Caco-2 (cell line): ENCODE measurements around the gene SLCO2A1. TPM values are rescaled to one million over a fixed set of nuclear protein-coding genes. Genes with fewer than 3 reads are reported as not detected.

Source experiments
- BruUV-seq: library from RNA; stranded (reverse); fragments of 400-500 nt; replicated peaks from 2 replicates; lab custom pipeline; 2021; lab: Mats Ljungman, UMichigan
- CTCF ChIA-PET: fragments of 300-600 bp; sonication (Branson Sonifier 250); formaldehyde crosslinking; loops from one replicate; lab custom pipeline; 2022; ENCODE audit warnings: antibody characterized with exemption; lab: Charles Lee
- POLR2A ChIA-PET: fragments of 300-600 bp; sonication (Branson Sonifier 250); formaldehyde crosslinking; loops from one replicate; lab custom pipeline; 2022; ENCODE audit warnings: antibody characterized with exemption; lab: Charles Lee
- DNase-seq, 2 experiments: peaks; one replicate each; pipeline versions ENCODE4 v3.0.0 to v3.0.0-alpha.2; 2020 to 2022
- H3K27me3 ChIP-seq: replicated peaks from 2 replicates; pipeline ENCODE4 v1.6.0; 2011; ENCODE audit warnings: low read length; ENCODE audit not compliant: control insufficient read depth, insufficient read depth
- H3K36me3 ChIP-seq: 2 replicates; pipeline ENCODE4 v1.5.1; 2011; ENCODE audit warnings: low read length; ENCODE audit not compliant: control insufficient read depth, insufficient read depth
- H3K4me1 ChIP-seq: fragments of 250-450 bp; sonication (Bioruptor Pico); 2 replicates; pipeline ENCODE4 v1.5.1; 2020; ENCODE audit warnings: mild to moderate bottlenecking
- H3K4me3 ChIP-seq: 2 replicates; pipeline ENCODE4 v1.5.1; 2011; ENCODE audit warnings: low read depth, mild to moderate bottlenecking, control low read depth, low read length
- H3K9me3 ChIP-seq: fragments of 250-450 bp; sonication (Bioruptor Pico); 2 replicates; pipeline ENCODE4 v1.5.1; 2020; ENCODE audit warnings: mild to moderate bottlenecking, moderate library complexity
- H3K27ac Mint-ChIP-seq: one replicate; pipeline ENCODE4 v1.8.0; 2022; ENCODE audit warnings: mixed read lengths; ENCODE audit not compliant: unreplicated experiment
- H3K27me3 Mint-ChIP-seq: one replicate; pipeline ENCODE4 v1.8.0; 2022; ENCODE audit warnings: mixed read lengths; ENCODE audit not compliant: insufficient read depth, unreplicated experiment
- H3K36me3 Mint-ChIP-seq: one replicate; pipeline ENCODE4 v1.8.0; 2022; ENCODE audit warnings: mild to moderate bottlenecking, mixed read lengths; ENCODE audit not compliant: insufficient read depth, unreplicated experiment
- H3K4me1 Mint-ChIP-seq: one replicate; pipeline ENCODE4 v1.8.0; 2022; ENCODE audit warnings: low read depth, mixed read lengths; ENCODE audit not compliant: unreplicated experiment
- H3K4me3 Mint-ChIP-seq: one replicate; pipeline ENCODE4 v1.8.0; 2022; ENCODE audit warnings: mild to moderate bottlenecking, moderate library complexity, mixed read lengths; ENCODE audit not compliant: unreplicated experiment
- H3K9me3 Mint-ChIP-seq: one replicate; pipeline ENCODE4 v1.8.0; 2022; ENCODE audit warnings: mixed read lengths; ENCODE audit not compliant: unreplicated experiment
- CTCF ChIP-seq, 2 experiments: fragments of 200-600 bp in 1 of 2; IDR thresholded peaks; 1 replicate in 1 of 2; 2 replicates in 1 of 2; pipeline versions ENCODE4 v1.5.1 to v1.8.0; 2011 to 2022; ENCODE audit warnings: antibody characterized with exemption in 1 of 2, control low read depth in 1 of 2, inconsistent platforms in 1 of 2, low read depth in 1 of 2, low read length in 1 of 2, mild to moderate bottlenecking in 1 of 2, moderate library complexity in 1 of 2; ENCODE audit not compliant: insufficient read depth in 1 of 2, severe bottlenecking in 1 of 2, unreplicated experiment in 1 of 2
- intact Hi-C: fragments of 100-400 bp; cut with micrococcal nuclease; formaldehyde crosslinking; loops from one replicate; pipeline ENCODE4 v1.10.0; 2022; ENCODE audit not compliant: unreplicated experiment
- total RNA-seq: library from RNA; stranded (reverse); gene quantifications from 2 replicates; pipeline ENCODE4 v1.2.3, GENCODE V29; 2022

SLCO2A1 gene
- total RNA-seq, 1 experiment from 2014 or later, result 2.5 TPM

GRCh38 chr3:133937756-133938601, 91.7 kb downstream of the SLCO2A1 start:
- Mint-ChIP-seq H3K9me3 (no peaks in the 10 kb centered on the region), H3K27ac (no peak overlapping the region), H3K4me1 (no peaks in the 10 kb centered on the region), H3K36me3 (no peaks in the 10 kb centered on the region), H3K4me3 (no peak overlapping the region), H3K27me3 (no peaks in the 10 kb centered on the region)
- TF ChIP-seq CTCF (IDR thresholded peaks at IDR 0.05; ENCODE audit: insufficient read depth in 1 of 2, low read depth in 1 of 2, low read length in 1 of 2, severe bottlenecking in 1 of 2, unreplicated experiment in 1 of 2), result no peak
- H3K27me3 ChIP-seq, result no peaks in the 10 kb centered on the region; the same call in 1 of the 2 replicates
- BruUV-seq, result no TSS peak
- no peaks in the 10 kb centered on the region for H3K4me1 ChIP-seq
- CTCF ChIA-PET, result no interaction called here
- no peak for DNase-seq
- intact Hi-C loops, result loop anchor here (10.0 kb wide), 2 partner anchors 217 to 247 kb away; no protein-coding TSS in a partner anchor
- H3K36me3 ChIP-seq, result no peaks in the 10 kb centered on the region
- POLR2A ChIA-PET, result no interaction called here
- no peak overlapping the region for H3K4me3 ChIP-seq
- H3K9me3 ChIP-seq, result no peaks in the 10 kb centered on the region

- H3K4me3 ChIP-seq, result no peak overlapping the region
- no peak overlapping the region for H3K27ac Mint-ChIP-seq
- no peaks in the 10 kb centered on the region for H3K36me3 ChIP-seq
- no peaks in the 10 kb centered on the region; the same call in 1 of the 2 replicates for H3K27me3 ChIP-seq
- intact Hi-C loops, result loop anchor here (10.0 kb wide), 2 partner anchors 218 to 248 kb away; no protein-coding TSS in a partner anchor
- H3K9me3 Mint-ChIP-seq, result no peaks in the 10 kb centered on the region
- no peak for DNase-seq
- H3K36me3 Mint-ChIP-seq, result no peaks in the 10 kb centered on the region
- POLR2A ChIA-PET, result no interaction called here
- H3K27me3 Mint-ChIP-seq, result no peaks in the 10 kb centered on the region
- H3K4me1 Mint-ChIP-seq, result no peaks in the 10 kb centered on the region
- H3K9me3 ChIP-seq, result no peaks in the 10 kb centered on the region
- TF ChIP-seq CTCF (IDR thresholded peaks at IDR 0.05; ENCODE audit: insufficient read depth in 1 of 2, low read depth in 1 of 2, low read length in 1 of 2, severe bottlenecking in 1 of 2, unreplicated experiment in 1 of 2), result no peak
- no TSS peak for BruUV-seq
- no peaks in the 10 kb centered on the region for H3K4me1 ChIP-seq
- CTCF ChIA-PET, result interaction anchor here (1.1 kb wide), 1 partner anchor 26 kb away, joined by 3 read pairs; no protein-coding TSS in a partner anchor
- no peak overlapping the region for H3K4me3 Mint-ChIP-seq
Measured at GRCh38 chr3:133937061-133937686, 92.6 kb downstream of the SLCO2A1 start.
